Muscle layer of colon (tissue), 2 donors: Measurements from ENCODE around the gene ANKS3.

Experiments used
- H3K27ac ChIP-seq: one replicate; pipeline ENCODE4 v1.7.0; 2013; ENCODE audit warnings: low read depth, mild to moderate bottlenecking, low read length, moderate library complexity
- H3K27me3 ChIP-seq, 2 donors: one replicate each; pipeline ENCODE4 v1.7.0; 2013; ENCODE audit warnings: low read length in 2 of 2, mild to moderate bottlenecking in 2 of 2; ENCODE audit not compliant: insufficient read depth in 2 of 2, control insufficient read depth in 1 of 2
- H3K36me3 ChIP-seq: one replicate; pipeline ENCODE4 v1.7.0; 2013; ENCODE audit warnings: mild to moderate bottlenecking, low read length; ENCODE audit not compliant: insufficient read depth
- H3K4me1 ChIP-seq: one replicate; pipeline ENCODE4 v1.7.0; 2013; ENCODE audit warnings: mild to moderate bottlenecking, low read length; ENCODE audit not compliant: insufficient read depth
- H3K4me3 ChIP-seq, 2 donors: one replicate each; pipeline ENCODE4 v1.7.0; 2013; ENCODE audit warnings: low read length in 2 of 2, low read depth in 1 of 2, mild to moderate bottlenecking in 1 of 2, moderate library complexity in 1 of 2
- H3K9ac ChIP-seq: one replicate; pipeline ENCODE4 v1.7.0; 2013; ENCODE audit warnings: low read length
- H3K9me3 ChIP-seq: one replicate; pipeline ENCODE4 v1.7.0; 2013; ENCODE audit warnings: mild to moderate bottlenecking, low read length
- donor health status: abdominal sarcoma.
- donor health status: Adenocarcinoma of cecum.

The ANKS3 gene

DNA sequence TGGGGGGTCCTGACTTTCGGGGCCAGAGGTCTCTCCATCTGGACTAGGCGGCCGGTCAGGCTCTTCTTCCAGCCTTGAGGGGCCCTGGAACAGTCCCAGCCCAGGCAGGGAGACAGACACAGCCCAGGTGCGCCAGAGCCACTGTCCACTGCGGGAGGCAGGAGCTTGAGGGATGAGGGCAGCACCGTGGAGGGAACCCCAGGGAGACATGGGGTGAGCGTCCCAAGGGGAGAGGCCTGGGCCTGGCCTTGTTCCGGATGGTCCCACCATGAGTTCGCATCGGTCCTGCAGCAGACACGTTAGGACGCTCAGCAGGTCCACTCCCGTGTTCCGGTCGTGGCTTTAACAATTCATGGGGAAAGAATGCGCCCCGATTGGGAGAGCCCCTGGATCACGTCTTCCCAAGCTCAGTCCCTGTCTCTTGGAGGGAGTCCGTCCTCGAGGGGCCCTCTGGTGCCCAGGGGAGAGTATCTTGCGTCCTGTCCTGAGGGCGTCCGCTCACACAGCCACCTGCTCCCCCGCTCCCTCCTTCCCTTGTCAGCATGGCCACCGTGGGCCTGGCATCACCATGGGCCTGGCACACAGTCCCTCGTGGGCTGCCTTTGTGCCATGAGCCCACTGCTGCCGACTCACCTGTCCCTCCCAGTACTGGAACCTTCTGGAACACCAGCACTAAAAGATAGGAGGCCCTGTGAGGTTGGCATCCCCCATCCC is 47.4 kb downstream of the ANKS3 start:
- Histone ChIP-seq H3K27ac (no peak overlapping the region), H3K9ac (no peak overlapping the region), H3K27me3 (no peaks in the 10 kb centered on the region), H3K9me3 (no peaks in the 10 kb centered on the region), H3K36me3 (peaks cover 17% of the 10 kb centered on the region), H3K4me3 (no peak overlapping the region), H3K4me1 (peaks cover 10% of the 10 kb centered on the region)

DNA sequence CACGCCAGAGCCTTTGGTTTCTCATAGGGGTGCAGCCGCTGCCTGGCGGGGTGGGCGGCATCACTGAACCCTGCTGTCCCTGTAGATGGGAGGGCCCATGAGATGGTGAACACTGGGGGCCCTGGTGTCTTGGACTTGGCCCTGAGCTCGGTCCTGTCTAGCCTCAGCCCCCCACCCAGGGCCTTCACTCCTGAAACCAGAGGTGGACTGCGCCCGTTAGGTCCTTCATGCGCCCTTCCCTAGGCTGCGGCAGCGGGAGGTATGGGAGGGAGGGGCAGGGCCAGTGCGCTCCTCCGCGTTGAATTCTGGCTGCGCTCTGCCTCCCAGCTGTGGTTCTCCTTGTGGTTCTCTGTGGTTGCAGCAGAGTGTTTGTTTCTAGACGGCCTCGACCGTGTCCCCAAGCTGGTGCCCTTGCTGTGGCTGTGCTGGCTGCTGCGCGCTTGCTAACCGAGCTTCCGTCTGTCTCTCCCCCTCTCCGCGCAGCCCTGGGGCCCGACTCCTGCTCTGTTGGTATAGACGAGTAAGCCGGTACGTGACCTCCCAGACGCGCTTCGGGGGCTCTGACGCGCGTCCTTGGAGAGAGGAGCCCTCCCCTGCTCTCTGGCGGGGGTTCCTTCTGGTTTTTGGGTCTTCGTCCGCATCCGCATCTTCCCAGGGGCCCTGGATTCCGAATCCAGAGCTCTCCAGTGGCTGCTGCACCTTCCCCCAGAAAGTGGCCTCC is 48.1 kb downstream of the ANKS3 start:
- H3K36me3 ChIP-seq = peaks cover 17% of the 10 kb centered on the region
- H3K27me3 ChIP-seq = no peaks in the 10 kb centered on the region
- H3K4me1 ChIP-seq = peaks cover 12% of the 10 kb centered on the region
- no peak overlapping the region for H3K27ac ChIP-seq
- no peaks in the 10 kb centered on the region for H3K9me3 ChIP-seq
- H3K9ac ChIP-seq = no peak overlapping the region
- no peak overlapping the region for H3K4me3 ChIP-seq

DNA sequence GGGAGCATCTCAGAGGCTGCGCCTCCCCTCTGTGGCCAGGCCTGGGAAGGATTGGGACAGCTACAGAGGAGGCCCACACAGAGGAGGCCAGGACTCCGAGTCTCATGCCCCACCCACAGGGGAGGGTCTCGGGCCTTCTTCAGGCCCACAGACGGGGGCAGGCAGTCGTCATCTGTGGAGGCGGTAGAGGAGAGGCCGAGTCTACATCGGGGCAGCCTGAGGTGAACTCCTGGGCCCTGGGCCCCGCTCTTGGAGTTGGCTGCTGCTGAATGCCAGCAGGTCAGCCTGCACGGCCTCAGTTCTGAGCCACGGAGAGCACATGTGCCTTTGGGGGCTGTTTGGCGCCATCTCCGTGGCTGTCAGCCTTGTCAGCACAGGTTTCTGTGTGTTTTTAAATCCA is 48.8 kb downstream of the ANKS3 start:
- H3K27ac ChIP-seq = no peak overlapping the region
- H3K4me1 ChIP-seq = peaks cover 14% of the 10 kb centered on the region
- no peaks in the 10 kb centered on the region for H3K9me3 ChIP-seq
- peaks cover 17% of the 10 kb centered on the region for H3K36me3 ChIP-seq
- no peak overlapping the region for H3K4me3 ChIP-seq
- no peaks in the 10 kb centered on the region for H3K27me3 ChIP-seq
- no peak overlapping the region for H3K9ac ChIP-seq

DNA sequence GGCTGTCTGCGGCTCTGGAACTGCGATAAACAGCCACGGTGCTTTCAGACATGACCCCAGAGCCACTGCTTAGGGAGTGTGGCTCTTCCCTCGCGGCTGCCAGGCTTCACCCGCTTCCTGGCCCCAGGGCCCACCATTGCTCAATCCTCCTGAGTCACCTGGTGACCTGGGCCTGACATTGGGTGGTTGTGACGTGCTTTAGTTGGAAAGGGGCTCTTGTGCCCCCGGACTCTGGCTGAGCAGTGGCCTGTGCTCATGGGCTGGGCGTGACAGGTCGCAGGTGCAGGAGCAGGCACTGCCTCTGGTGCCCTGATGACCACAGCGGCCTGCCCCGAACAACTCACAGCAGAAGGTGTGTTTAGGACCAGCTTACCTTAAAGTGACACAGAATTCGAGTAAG is 49.3 kb downstream of the ANKS3 start:
- Histone ChIP-seq H3K4me3 (no peak overlapping the region), H3K27ac (no peak overlapping the region), H3K9me3 (no peaks in the 10 kb centered on the region), H3K9ac (no peak overlapping the region), H3K27me3 (no peaks in the 10 kb centered on the region), H3K36me3 (peaks cover 17% of the 10 kb centered on the region), H3K4me1 (peaks cover 14% of the 10 kb centered on the region)

DNA sequence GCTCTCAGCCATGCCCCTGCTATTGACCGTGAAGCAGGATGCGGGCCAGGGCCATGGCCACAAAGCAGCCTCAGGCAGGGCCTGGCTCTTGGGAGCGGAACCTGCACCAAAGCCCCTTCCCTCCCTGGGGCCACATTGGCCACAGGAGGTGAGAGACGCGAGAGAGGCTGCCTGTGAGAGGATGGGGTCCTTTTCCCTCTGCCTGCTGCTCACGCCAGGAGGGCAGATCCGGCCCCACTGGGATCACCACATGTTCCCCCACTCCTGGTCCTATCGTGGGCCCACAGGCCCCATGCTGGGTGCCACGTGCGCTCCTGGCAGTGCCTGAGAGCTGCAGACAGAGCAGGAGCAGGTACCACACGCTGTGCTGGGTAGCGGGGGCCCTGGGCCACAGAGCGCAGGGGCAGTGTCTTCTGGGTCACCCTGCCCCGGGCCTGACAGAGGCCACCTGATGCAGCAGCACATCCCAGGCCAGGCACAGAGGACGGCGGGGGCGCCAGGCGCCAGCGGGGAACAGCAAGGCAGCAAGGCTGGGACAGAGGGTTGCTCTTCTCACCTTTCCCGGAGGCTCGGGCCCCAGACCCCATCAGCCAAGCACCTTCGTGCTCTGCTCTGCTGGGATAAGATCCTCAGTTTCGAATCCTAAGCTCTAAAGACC is 49.9 kb downstream of the ANKS3 start:
- H3K36me3 ChIP-seq = peaks cover 17% of the 10 kb centered on the region
- no peak overlapping the region for H3K9ac ChIP-seq
- no peaks in the 10 kb centered on the region for H3K27me3 ChIP-seq
- no peaks in the 10 kb centered on the region for H3K9me3 ChIP-seq
- peaks cover 14% of the 10 kb centered on the region for H3K4me1 ChIP-seq
- H3K27ac ChIP-seq = no peak overlapping the region
- no peak overlapping the region for H3K4me3 ChIP-seq

GRCh38 chr16:4683255-4684057 is 50.6 kb downstream of the ANKS3 start:
- Histone ChIP-seq H3K4me3 (no peak overlapping the region), H3K27me3 (no peaks in the 10 kb centered on the region), H3K4me1 (peaks cover 14% of the 10 kb centered on the region), H3K36me3 (peaks cover 17% of the 10 kb centered on the region), H3K9me3 (no peaks in the 10 kb centered on the region), H3K9ac (no peak overlapping the region), H3K27ac (no peak overlapping the region)

DNA sequence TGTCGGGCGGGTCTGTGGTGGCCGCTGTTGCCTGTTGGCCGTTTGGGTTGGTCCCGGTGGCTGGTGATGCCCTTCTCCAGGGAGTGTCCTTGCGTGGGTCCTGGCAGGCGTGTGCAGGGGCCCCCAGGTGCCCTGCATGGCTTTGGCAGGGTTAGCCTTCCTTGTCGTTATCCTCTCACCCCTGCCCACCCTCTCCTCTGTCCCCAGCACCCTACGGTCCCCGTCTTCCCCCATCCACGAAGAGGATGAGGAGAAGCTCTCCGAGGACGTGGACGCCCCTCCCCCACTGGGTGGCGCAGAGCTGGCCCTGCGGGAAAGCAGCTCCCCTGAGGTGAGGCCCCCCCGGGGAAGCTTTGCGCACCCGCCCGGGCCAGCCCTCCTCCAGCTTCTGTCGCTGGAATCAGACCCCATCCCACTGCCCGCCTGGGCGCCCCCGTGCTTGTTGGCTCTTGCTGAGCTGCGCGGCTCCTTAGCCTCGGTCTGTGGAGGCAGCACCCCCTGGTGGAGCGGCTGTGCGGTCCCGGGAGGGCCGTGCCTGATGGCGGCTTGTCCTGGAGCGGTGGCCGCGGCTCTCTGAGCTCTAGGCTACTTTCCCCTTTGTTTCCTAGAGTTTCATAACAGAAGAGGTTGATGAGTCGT is 51.3 kb downstream of the ANKS3 start:
- Histone ChIP-seq H3K27me3 (no peaks in the 10 kb centered on the region), H3K9me3 (no peaks in the 10 kb centered on the region), H3K9ac (no peak overlapping the region), H3K4me1 (peaks cover 14% of the 10 kb centered on the region), H3K36me3 (peaks cover 17% of the 10 kb centered on the region), H3K4me3 (no peak overlapping the region), H3K27ac (no peak overlapping the region)

- Histone ChIP-seq H3K4me1 (peaks cover 14% of the 10 kb centered on the region), H3K36me3 (peaks cover 21% of the 10 kb centered on the region), H3K27ac (no peak overlapping the region), H3K4me3 (no peak overlapping the region), H3K9ac (no peak overlapping the region), H3K27me3 (no peaks in the 10 kb centered on the region), H3K9me3 (no peaks in the 10 kb centered on the region)
These were observed 51.9 kb downstream of the ANKS3 start for GRCh38 chr16:4682084-4682591.

GRCh38 chr16:4681471-4682083 is 52.5 kb downstream of the ANKS3 start:
- H3K27ac ChIP-seq = no peak overlapping the region
- no peak overlapping the region for H3K9ac ChIP-seq
- peaks cover 14% of the 10 kb centered on the region for H3K4me1 ChIP-seq
- no peak overlapping the region for H3K4me3 ChIP-seq
- H3K27me3 ChIP-seq = no peaks in the 10 kb centered on the region
- peaks cover 27% of the 10 kb centered on the region for H3K36me3 ChIP-seq
- no peaks in the 10 kb centered on the region for H3K9me3 ChIP-seq

GRCh38 chr16:4680673-4681470 is 53.2 kb downstream of the ANKS3 start:
- no peaks in the 10 kb centered on the region for H3K27me3 ChIP-seq
- peaks cover 14% of the 10 kb centered on the region for H3K4me1 ChIP-seq
- no peak overlapping the region for H3K9ac ChIP-seq
- H3K27ac ChIP-seq = peak overlapping the region; percentile 63
- H3K36me3 ChIP-seq = peaks cover 28% of the 10 kb centered on the region
- no peaks in the 10 kb centered on the region for H3K9me3 ChIP-seq
- peak overlapping the region in 1 of 2 donors; percentile 18 for H3K4me3 ChIP-seq
